GM21360 (cell line): Measurements from ENCODE around the gene DNAAF8.

Experiments
- ATAC-seq: cut with Tn5 transposase; IDR thresholded peaks from one replicate; pipeline ENCODE4 v1.9.1; 2021; ENCODE audit warnings: mild to moderate bottlenecking, moderate library complexity; ENCODE audit not compliant: unreplicated experiment

Gene DNAAF8

DNA sequence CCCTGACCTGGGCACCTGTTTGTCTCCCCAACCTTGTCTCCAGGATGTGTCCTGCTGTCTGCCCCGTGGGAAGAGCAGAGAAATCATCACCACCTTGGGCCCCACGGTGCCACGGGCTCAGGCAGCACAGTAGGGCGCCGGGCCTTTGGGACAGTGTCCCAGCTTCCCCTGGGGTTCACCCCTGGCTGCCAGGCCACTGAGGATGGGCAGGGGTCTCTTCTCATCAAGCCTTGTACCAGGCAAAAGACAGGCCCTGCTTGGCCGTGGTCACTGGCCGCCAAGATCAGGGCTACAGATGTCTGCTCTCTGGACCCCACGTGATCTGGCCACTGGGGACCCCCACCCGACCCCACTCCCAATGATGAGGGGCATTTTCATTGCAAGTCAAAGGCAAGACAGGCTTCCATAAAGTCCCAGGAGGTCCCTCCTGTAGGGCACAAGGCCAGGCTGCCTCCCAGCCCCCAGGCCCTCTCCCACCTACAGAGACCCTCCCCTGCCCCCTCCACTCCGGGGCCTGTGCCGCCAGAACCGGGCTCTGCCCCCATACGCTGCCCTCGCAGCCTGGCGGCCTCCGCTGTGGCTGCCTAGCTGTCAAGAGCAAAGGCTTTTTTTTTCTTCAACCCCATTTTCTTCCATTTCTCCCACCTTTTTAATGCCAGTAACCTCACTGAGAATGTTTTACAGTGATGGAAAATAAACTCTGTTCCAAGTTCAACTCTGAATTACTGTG lies 14.5 kb downstream of the DNAAF8 start:
- no peak for ATAC-seq

DNA sequence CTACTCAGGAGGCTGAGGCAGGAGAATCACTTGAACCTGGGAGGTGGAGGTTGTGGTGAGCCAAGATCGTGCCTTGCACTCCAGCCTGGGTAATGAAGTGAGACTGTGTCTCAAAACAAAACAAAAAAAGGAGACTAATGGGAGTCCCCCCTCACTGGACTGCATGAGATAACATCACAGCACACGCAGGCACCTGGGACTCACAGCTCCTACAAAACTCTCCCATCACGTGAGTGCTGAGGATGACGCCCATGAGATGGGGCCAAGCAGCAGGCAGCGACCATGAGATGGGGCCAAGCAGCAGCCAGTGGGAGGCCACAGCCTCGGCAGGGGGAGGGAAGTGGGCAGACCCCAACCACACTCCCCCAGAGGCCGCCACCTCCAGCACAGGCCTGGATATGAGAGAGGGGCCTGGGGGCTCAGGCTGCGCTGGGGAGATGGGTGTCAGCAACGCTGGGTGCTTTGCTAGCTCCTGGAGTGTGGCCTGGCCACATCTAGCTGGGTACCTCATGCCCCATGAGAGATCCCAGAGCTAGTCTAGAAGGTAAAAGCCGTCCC lies 15.4 kb downstream of the DNAAF8 start:
- ATAC-seq, result no peak

DNA sequence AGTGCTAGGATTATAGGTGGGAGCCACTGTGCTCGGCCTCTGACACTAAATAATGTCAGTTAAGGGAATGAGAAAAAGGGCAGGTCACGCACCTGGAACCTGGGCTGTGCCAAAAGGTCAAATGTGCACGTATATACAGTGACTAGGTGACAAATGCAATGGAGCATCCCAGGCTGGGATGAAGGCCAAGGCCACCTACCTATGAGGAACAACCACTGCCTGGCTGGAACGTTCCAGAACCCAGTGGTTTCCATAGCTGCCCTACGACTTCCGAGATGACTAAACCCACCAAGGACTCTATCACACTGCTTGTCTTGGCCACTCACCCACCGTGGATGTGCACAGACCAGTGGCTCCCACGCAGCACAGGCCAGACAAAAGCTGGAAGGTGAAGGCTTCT lies 16.6 kb downstream of the DNAAF8 start:
- no peak for ATAC-seq

- ATAC-seq, result no peak
Observed at GRCh38 chr16:4752351-4753100, 18.2 kb downstream of the DNAAF8 start.

- no peak for ATAC-seq
Observed at GRCh38 chr16:4753227-4753626, 18.9 kb downstream of the DNAAF8 start.

DNA sequence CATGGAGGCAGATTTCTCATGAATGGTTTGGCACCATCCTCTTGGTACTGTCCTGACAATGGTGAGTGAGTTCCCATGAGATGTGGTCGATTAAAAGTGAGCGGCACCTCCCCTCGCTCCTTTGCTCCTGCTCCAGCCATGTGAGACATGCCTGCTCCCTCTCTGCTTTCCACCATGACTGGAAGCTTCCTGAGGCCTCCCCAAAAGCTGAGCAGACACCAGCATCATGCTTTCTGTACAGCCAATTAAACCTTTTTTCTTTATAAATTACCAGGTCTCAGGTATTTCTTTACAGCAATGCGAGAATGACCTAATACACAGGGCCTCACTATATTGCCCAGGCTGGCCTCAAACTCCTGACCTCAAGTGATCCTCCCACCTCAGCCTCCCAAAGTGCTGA lies 20.5 kb downstream of the DNAAF8 start:
- ATAC-seq, result no peak

- ATAC-seq, result no peak
Observed at GRCh38 chr16:4755687-4756086, 21.4 kb downstream of the DNAAF8 start.

DNA sequence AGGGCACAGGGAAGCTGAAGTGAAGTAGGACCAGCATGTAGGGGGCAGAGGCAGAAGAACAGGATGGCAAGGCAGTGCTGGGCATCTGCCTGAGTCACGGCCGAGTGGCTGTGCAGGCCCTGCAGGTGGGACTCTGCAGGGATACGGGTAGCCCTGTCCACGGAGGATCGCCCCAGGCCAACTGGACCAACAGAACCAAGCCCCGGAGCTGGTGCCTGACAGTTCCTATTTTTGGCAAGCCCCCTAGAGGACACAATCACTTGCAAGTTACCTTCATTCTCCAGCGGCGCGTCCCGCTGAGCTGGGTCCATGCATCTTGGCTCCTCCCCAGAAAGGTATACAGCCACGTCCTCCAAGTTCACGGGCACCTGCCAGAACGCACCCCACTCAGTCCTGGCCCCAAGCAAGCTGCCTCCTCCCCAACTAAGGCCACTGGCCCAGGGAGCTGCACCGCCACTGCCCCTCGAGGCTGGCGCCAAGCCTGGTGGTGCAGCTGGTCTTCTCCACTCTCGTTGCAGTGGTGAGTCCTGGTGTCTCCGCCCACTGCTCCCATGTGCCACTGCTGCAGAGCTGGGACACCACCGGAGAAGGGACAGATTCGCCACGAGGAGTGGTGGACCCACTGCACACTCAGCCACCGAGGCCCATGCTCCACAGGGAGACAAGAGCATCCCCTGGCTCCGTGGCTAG lies 26.0 kb downstream of the DNAAF8 start:
- no peak for ATAC-seq

- ATAC-seq, result no peak
Observed at GRCh38 chr16:4762205-4762604, 27.9 kb downstream of the DNAAF8 start.

GRCh38 chr16:4763791-4764190 lies 29.5 kb downstream of the DNAAF8 start:
- no peak for ATAC-seq

- ATAC-seq, result no peak
Observed at GRCh38 chr16:4765511-4766474, 31.5 kb downstream of the DNAAF8 start.

DNA sequence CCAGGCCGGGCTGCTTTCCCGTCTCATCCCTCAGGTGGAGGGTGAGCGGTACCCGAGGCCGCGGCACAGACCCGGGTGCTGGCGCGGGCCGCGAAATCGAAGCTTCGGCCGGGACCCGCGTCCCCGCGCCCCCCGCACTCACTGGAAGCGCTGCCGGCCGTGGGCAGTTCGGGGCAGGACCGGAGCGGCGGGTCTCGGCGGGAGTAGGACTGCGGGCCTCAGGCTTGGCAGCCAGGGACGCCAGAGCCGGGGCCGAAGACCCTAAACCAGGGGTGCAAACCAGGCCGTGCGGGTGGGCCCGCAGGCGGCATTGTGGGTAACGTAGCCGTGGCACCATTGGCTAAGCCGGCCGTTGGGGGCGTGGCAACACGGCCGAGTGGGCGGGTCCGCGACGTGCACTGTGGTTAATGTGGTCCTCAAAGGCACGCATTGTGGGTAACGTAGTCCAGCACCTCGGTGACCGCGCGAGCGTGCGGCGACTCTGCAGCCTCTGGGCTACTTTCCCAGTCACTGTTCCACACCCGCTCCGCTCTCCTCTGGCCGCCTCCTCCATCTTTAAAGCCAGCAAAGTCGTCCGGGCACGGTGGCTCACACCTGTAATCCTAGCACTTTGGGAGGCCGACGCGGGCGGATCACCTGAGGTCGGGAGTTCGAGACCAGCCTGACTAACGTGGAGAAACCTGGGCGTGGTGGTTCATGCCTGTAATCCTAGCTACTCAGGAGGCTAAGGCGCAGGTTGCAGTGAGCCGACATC lies 32.7 kb downstream of the DNAAF8 start, which contains the start of gene ZNF500:
TSS of gene ZNF500 (minus strand) at position 288 of the 754 bp plus-strand sequence. CDS start 1,184 bp downstream, outside the sequence.
- peak; percentile 76 for ATAC-seq

DNA sequence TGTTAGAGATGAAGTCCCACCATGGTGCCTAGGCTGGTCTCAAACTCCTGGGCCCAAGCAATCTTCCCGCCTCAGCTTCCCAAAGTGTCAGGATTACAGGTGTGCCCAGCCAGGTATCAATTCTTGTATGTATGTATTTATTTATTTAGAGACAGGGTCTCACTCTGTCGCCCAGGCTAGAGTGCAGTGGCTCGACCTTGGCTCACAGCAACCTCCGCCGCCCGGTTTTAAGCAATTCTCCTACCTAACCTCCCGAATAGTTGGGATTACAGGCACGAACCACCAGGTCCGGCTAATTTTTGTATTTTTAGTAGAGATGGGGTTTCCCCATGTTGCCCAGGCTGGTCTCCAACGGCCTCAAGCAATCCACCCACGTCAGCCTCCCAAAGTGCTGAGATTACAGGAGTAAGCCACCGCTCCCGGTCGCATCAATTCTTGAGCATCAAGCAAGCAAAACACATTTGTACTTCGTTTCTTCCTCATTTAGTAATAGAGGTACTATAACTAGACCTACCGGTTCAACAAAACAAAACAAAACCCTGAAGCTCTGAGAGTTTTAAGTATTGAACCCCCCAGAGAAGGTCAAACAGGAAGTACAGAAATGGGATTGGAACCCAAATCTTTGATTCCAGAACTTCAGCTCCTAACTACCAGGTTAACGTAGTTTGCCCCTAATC lies 33.7 kb downstream of the DNAAF8 start:
- ATAC-seq, result no peak

- peak; percentile 66 for ATAC-seq
Observed at GRCh38 chr16:4768549-4769305, 34.4 kb downstream of the DNAAF8 start.

GRCh38 chr16:4769306-4769638 lies 34.9 kb downstream of the DNAAF8 start:
- ATAC-seq, result no peak

DNA sequence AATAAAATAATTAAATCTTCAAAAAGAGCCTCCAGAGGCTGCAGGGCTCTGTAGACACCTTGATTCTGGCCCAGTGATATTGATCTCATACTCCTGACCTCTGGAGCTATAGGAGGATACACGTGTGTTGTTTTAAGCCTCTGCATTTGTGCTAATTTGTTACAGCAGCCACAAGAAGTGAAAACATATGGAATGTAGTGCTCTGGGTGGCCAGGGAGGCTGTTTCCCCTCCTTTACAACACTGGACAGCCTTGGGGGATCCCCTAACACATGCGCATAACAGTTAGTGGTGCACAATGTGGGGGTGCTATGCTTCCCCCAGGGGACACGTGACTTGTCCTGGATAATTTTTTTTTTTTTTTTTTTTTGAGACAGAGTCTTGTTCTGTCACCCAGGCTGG lies 37.3 kb downstream of the DNAAF8 start:
- no peak for ATAC-seq

- ATAC-seq, result no peak
Observed at GRCh38 chr16:4772351-4772750, 38.0 kb downstream of the DNAAF8 start.

- no peak for ATAC-seq
Observed at GRCh38 chr16:4775005-4775404, 40.7 kb downstream of the DNAAF8 start.
